ENCODE results near the gene LAMC2. TPM values are rescaled to one million over a fixed set of nuclear protein-coding genes. Genes with fewer than 3 reads are reported as not detected.

LAMC2 gene
- total RNA-seq, 5 donors from 2014 or later (not counting 1 experiment from before 2014, with no cell fraction given): 0.03 to 0.15 (median 0.09) TPM; not detected in 2

DNA sequence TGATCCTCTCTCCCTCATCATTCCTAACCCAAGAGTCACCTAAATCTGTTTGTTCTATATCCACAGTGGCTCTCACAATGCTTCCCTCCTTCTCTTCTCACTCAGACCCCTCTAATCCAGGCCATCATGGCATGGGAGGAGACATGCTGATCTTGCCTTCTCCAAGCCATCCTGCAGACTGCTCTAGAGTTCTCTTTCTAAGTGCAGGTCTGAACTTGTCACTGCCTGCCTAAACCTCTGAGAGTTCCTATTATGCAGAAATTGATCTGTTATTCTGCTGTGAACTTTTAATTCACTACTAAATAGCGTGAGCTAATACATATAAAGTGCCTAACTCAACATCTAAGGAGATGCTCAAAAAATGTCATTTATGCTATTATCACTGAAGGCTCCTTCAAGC, 26.8 kb downstream of the LAMC2 start:
- ChIA-PET CTCF (no interaction called here), POLR2A (no interaction called here)
- Mint-ChIP-seq H3K27me3 (peaks cover 14 to 16% of the 10 kb centered on the region in 2 donors), H3K27ac (no peak overlapping the region), H3K9me3 (no peaks in the 10 kb centered on the region), H3K4me3 (no peak overlapping the region), H3K36me3 (no peaks in the 10 kb centered on the region), H3K4me1 (peaks cover 0 to 27% (median 4%) of the 10 kb centered on the region in 3 donors)
- no peak for DNase-seq
- H3K36me3 ChIP-seq (ENCODE audit: control insufficient read depth in 2 of 2, extremely low read depth in 1 of 2, insufficient read depth in 1 of 2, low read length in 1 of 2): no peaks in the 10 kb centered on the region
- H3K4me3 ChIP-seq (ENCODE audit: control insufficient read depth in 1 of 2, extremely low read depth in 1 of 2, low read length in 1 of 2): no peak overlapping the region
- no peak for ATAC-seq (replicated peaks in 1 of 4)
- H3K27me3 ChIP-seq (replicated peaks in 1 of 2; ENCODE audit: control insufficient read depth in 2 of 2, extremely low read depth in 1 of 2, insufficient read depth in 2 of 2, low read length in 1 of 2): peaks cover 0 to 2% of the 10 kb centered on the region in 2 experiments
- H3K9me3 ChIP-seq: no peaks in the 10 kb centered on the region
- no CpG with 5 or more reads among the region's 1 CpG for WGBS (ENCODE audit: insufficient coverage)
- H3K4me1 ChIP-seq (ENCODE audit: control insufficient read depth in 1 of 2, extremely low read depth in 1 of 2, insufficient read depth in 2 of 2, low read length in 2 of 2): no peaks in the 10 kb centered on the region
- no peak overlapping the region for H3K27ac ChIP-seq (ENCODE audit: low read length)

DNA sequence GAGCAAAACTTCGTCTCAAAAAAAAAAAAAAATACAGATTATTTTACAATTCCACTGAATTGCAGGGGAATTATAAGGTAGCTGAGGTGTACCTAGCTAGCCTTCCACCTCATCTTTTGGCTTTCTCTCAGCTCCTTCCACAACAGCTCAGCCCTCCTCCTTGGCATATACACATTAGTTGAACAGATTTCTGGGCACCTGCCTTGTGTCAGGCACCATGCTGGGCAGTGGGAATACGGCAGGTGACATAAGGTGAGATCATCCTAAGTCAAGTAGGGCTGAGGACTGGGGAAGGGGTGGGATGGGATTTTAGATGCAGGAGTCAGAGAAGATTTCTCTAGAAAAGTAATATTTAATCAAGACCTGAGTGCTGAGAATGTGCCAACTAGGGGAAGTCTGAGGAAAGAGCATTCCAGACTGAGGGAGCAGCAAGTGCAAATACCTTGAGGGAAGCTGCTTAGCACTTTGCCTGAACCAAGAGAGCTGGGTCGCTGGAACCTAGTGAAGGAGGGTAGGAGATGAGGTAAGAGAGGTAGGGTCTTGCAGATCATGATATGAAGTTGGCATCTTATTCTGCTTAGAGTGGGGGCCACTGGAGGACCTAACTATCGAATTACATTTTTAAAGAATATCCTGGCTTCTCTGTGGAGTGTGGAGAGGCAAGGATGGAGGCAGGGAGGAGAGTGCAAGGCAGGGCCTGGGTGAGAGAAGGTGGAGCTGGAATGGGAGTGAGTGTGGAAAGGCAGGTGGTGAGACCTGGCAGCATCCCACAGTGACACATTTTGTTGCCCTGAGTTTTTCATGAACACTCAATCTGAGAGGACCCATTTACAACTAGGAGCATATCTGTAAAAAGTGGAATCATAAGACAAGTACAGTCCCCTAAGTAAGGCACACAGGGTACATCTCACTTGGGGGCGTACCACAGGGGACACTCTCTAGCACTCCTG, 28.2 kb downstream of the LAMC2 start:
- Histone ChIP-seq H3K36me3 (ENCODE audit: control insufficient read depth in 2 of 2, extremely low read depth in 1 of 2, insufficient read depth in 1 of 2, low read length in 1 of 2) (no peaks in the 10 kb centered on the region), H3K27me3 (replicated peaks in 1 of 2; ENCODE audit: control insufficient read depth in 2 of 2, extremely low read depth in 1 of 2, insufficient read depth in 2 of 2, low read length in 1 of 2) (peaks cover 0 to 2% of the 10 kb centered on the region in 2 experiments), H3K9me3 (no peaks in the 10 kb centered on the region), H3K27ac (ENCODE audit: low read length) (no peak overlapping the region), H3K4me1 (ENCODE audit: control insufficient read depth in 1 of 2, extremely low read depth in 1 of 2, insufficient read depth in 2 of 2, low read length in 2 of 2) (peaks cover 11 to 13% of the 10 kb centered on the region in 2 experiments), H3K4me3 (ENCODE audit: control insufficient read depth in 1 of 2, extremely low read depth in 1 of 2, low read length in 1 of 2) (no peak overlapping the region)
- H3K36me3 Mint-ChIP-seq: no peaks in the 10 kb centered on the region
- no peak overlapping the region for H3K27ac Mint-ChIP-seq
- ChIA-PET POLR2A (no interaction called here), CTCF (interaction anchor here in 1 of 2 donors (0.9 kb wide), 1 partner anchor 365 kb away, joined by 3 read pairs; no protein-coding TSS in a partner anchor)
- ATAC-seq (replicated peaks in 1 of 4): no peak
- no peak overlapping the region for H3K4me3 Mint-ChIP-seq
- DNase-seq: no peak
- peaks cover 13 to 36% (median 17%) of the 10 kb centered on the region in 3 donors for H3K4me1 Mint-ChIP-seq
- 95% methylated on average over 3 of the region's 5 CpGs for WGBS (ENCODE audit: insufficient coverage)
- H3K9me3 Mint-ChIP-seq: no peaks in the 10 kb centered on the region
- H3K27me3 Mint-ChIP-seq: peaks cover 14 to 16% of the 10 kb centered on the region in 2 donors

DNA sequence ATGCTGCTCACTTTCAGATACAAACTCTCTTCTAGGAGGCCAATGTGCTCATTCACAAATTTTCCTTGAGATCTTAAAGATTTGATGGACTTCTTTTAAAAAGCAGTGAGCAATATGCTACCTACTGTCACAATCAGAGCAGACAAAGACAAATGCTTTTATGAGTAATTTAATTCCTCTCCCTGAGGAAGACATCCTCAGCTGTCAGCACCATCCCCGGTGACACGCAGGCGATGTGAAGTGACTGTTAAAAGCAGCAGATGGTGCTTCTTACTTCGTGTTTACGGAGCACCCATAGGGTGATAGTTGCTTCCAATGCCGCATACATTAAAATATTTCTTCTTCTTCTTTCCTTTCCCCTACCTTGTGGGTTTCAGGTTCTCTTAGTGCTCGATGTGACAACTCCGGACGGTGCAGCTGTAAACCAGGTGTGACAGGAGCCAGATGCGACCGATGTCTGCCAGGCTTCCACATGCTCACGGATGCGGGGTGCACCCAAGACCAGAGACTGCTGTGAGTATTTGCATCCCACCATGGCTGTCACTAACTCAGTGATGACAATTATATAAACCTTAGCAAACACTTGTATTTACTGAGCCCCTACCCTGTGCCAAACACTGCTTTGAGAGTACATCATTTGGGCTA, 29.1 kb downstream of the LAMC2 start:
- H3K36me3 ChIP-seq (ENCODE audit: control insufficient read depth in 2 of 2, extremely low read depth in 1 of 2, insufficient read depth in 1 of 2, low read length in 1 of 2): no peaks in the 10 kb centered on the region
- ATAC-seq (replicated peaks in 1 of 4): no peak
- ChIA-PET CTCF (no interaction called here), POLR2A (no interaction called here)
- Mint-ChIP-seq H3K36me3 (no peaks in the 10 kb centered on the region), H3K9me3 (no peaks in the 10 kb centered on the region), H3K4me1 (peaks cover 21 to 45% (median 25%) of the 10 kb centered on the region in 3 donors), H3K4me3 (no peak overlapping the region), H3K27ac (no peak overlapping the region), H3K27me3 (peaks cover 13 to 16% of the 10 kb centered on the region in 2 donors)
- no peak overlapping the region for H3K27ac ChIP-seq (ENCODE audit: low read length)
- WGBS (ENCODE audit: insufficient coverage): 88% methylated on average over 4 of the region's 13 CpGs
- H3K4me3 ChIP-seq (ENCODE audit: control insufficient read depth in 1 of 2, extremely low read depth in 1 of 2, low read length in 1 of 2): no peak overlapping the region
- no peak for DNase-seq
- peaks cover 20% of the 10 kb centered on the region in 2 experiments for H3K4me1 ChIP-seq (ENCODE audit: control insufficient read depth in 1 of 2, extremely low read depth in 1 of 2, insufficient read depth in 2 of 2, low read length in 2 of 2)
- H3K27me3 ChIP-seq (replicated peaks in 1 of 2; ENCODE audit: control insufficient read depth in 2 of 2, extremely low read depth in 1 of 2, insufficient read depth in 2 of 2, low read length in 1 of 2): peaks cover 0 to 2% of the 10 kb centered on the region in 2 experiments
- no peaks in the 10 kb centered on the region for H3K9me3 ChIP-seq

DNA sequence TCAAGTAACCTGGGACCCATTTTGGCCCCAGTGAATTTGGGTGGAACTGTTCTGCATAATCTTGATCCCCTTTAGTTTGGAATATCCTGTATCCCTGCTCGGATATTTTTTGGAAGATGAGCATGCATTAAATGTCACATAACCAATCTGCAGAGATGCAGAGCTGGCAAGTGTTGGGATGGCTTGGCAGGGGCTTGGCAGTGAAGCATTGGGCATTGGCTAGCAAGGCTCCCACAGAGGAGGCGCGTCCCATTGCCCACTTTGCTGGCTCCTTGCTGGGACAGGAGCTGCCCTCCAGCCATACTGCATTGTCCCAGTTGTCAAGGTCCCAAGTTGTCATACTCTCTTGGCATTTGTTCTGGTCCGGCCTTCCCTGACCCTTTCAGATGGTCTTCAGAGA, 29.9 kb downstream of the LAMC2 start:
- Histone ChIP-seq H3K36me3 (ENCODE audit: control insufficient read depth in 2 of 2, extremely low read depth in 1 of 2, insufficient read depth in 1 of 2, low read length in 1 of 2) (no peaks in the 10 kb centered on the region), H3K27me3 (replicated peaks in 1 of 2; ENCODE audit: control insufficient read depth in 2 of 2, extremely low read depth in 1 of 2, insufficient read depth in 2 of 2, low read length in 1 of 2) (peaks cover 0 to 2% of the 10 kb centered on the region in 2 experiments), H3K27ac (ENCODE audit: low read length) (no peak overlapping the region), H3K9me3 (no peaks in the 10 kb centered on the region), H3K4me3 (ENCODE audit: control insufficient read depth in 1 of 2, extremely low read depth in 1 of 2, low read length in 1 of 2) (no peak overlapping the region), H3K4me1 (ENCODE audit: control insufficient read depth in 1 of 2, extremely low read depth in 1 of 2, insufficient read depth in 2 of 2, low read length in 2 of 2) (peaks cover 22 to 23% of the 10 kb centered on the region in 2 experiments)
- H3K27me3 Mint-ChIP-seq: peaks cover 13 to 16% of the 10 kb centered on the region in 2 donors
- ChIA-PET CTCF (no interaction called here), POLR2A (no interaction called here)
- no peak for ATAC-seq (replicated peaks in 1 of 4)
- WGBS (ENCODE audit: insufficient coverage): 94% methylated on average over 4 of the region's 4 CpGs
- H3K9me3 Mint-ChIP-seq: no peaks in the 10 kb centered on the region
- H3K36me3 Mint-ChIP-seq: no peaks in the 10 kb centered on the region
- H3K4me3 Mint-ChIP-seq: no peak overlapping the region
- no peak overlapping the region for H3K27ac Mint-ChIP-seq
- H3K4me1 Mint-ChIP-seq: peaks cover 21 to 48% (median 25%) of the 10 kb centered on the region in 3 donors
- DNase-seq: no peak

DNA sequence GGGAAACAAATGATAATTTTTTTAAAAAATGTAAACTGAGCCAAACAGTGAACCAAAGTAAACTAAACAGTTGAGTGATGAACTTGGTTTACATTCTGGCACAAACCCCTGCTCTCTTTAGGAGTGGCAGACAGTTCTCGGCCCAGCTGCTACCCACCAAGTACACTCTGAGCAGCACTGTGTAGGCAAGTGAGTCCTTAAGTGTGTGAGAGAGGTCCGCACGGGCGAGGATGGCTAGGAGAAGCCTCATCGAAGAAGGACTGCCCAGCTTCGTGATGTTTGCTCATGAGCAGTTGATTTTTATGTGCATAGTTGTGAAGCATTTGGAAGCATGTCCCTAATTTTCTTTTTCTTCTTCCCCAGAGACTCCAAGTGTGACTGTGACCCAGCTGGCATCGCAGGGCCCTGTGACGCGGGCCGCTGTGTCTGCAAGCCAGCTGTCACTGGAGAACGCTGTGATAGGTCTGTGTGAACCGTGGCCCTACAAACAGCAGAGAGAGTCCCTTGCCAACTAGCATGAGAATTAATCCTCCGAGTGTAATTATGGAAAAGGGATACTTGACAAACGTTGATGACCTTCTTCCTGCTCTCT, 32.1 kb downstream of the LAMC2 start:
- Mint-ChIP-seq H3K9me3 (no peaks in the 10 kb centered on the region), H3K27ac (no peak overlapping the region), H3K36me3 (no peaks in the 10 kb centered on the region), H3K4me1 (peaks cover 21 to 40% (median 25%) of the 10 kb centered on the region in 3 donors), H3K27me3 (peaks cover 4 to 6% of the 10 kb centered on the region in 2 donors), H3K4me3 (peak overlapping the region in 1 of 3 donors; percentile 38)
- H3K9me3 ChIP-seq: no peaks in the 10 kb centered on the region
- no peaks in the 10 kb centered on the region for H3K36me3 ChIP-seq (ENCODE audit: control insufficient read depth in 2 of 2, extremely low read depth in 1 of 2, insufficient read depth in 1 of 2, low read length in 1 of 2)
- DNase-seq (no peak), ATAC-seq (replicated peaks in 1 of 4) (no peak)
- ChIA-PET CTCF (no interaction called here), POLR2A (no interaction called here)
- no peak overlapping the region for H3K4me3 ChIP-seq (ENCODE audit: control insufficient read depth in 1 of 2, extremely low read depth in 1 of 2, low read length in 1 of 2)
- H3K27me3 ChIP-seq (replicated peaks in 1 of 2; ENCODE audit: control insufficient read depth in 2 of 2, extremely low read depth in 1 of 2, insufficient read depth in 2 of 2, low read length in 1 of 2): peaks cover 0 to 2% of the 10 kb centered on the region in 2 experiments
- H3K27ac ChIP-seq (ENCODE audit: low read length): no peak overlapping the region
- peaks cover 22 to 23% of the 10 kb centered on the region in 2 experiments for H3K4me1 ChIP-seq (ENCODE audit: control insufficient read depth in 1 of 2, extremely low read depth in 1 of 2, insufficient read depth in 2 of 2, low read length in 2 of 2)
- 90% methylated on average over 8 of the region's 14 CpGs for WGBS (ENCODE audit: insufficient coverage)

DNA sequence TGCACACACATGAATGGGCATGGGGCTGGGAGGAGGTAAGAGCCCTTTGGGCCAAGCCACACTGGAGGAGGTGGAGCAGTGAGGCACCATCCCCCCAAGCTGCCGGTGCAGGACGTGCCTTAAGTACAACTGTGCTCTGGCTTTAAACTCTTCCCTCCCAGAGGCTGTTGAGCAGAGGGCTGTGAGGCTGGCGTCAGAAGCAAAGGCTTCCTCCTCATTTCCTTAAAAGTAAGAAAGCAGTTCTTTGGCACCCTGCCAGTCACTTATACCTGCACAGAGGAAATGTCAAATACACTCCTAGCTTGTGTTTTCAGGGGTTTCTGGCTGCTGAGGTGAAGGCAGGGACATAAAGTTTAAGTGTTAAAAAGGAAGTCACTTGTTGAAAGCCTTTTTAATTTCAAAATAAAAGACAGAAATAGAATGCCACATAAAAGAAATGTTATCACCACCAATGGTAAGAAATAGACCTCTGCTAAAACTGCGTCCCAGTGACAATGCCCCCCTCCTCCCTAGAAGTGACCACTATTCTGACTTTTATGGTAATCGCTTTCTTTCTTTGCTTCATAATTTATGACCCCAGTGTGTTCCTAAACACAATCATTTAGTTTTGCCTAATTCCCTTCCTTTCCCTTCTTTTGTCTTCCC, 33.0 kb downstream of the LAMC2 start:
- peak; percentile 78 to 91 (median 88) for ATAC-seq (replicated peaks in 1 of 4)
- Mint-ChIP-seq H3K4me1 (peaks cover 21 to 40% (median 25%) of the 10 kb centered on the region in 3 donors), H3K9me3 (no peaks in the 10 kb centered on the region), H3K36me3 (no peaks in the 10 kb centered on the region), H3K4me3 (peak overlapping the region in 1 of 3 donors; percentile 38), H3K27ac (peak overlapping the region; percentile 36 to 44), H3K27me3 (peaks cover 3 to 6% of the 10 kb centered on the region in 2 donors)
- no peak overlapping the region for H3K27ac ChIP-seq (ENCODE audit: low read length)
- POLR2A ChIA-PET: no interaction called here
- CTCF ChIA-PET: interaction anchor here in 1 of 2 donors (1.2 kb wide), 1 partner anchor 10 kb away, joined by 3 read pairs; no protein-coding TSS in a partner anchor
- H3K9me3 ChIP-seq: no peaks in the 10 kb centered on the region
- peaks cover 22 to 23% of the 10 kb centered on the region in 2 experiments for H3K4me1 ChIP-seq (ENCODE audit: control insufficient read depth in 1 of 2, extremely low read depth in 1 of 2, insufficient read depth in 2 of 2, low read length in 2 of 2)
- peak; percentile 21 to 84 (median 62) for DNase-seq
- WGBS (ENCODE audit: insufficient coverage): 14% methylated on average over 2 of the region's 5 CpGs
- no peak overlapping the region for H3K4me3 ChIP-seq (ENCODE audit: control insufficient read depth in 1 of 2, extremely low read depth in 1 of 2, low read length in 1 of 2)
- H3K27me3 ChIP-seq (replicated peaks in 1 of 2; ENCODE audit: control insufficient read depth in 2 of 2, extremely low read depth in 1 of 2, insufficient read depth in 2 of 2, low read length in 1 of 2): peaks cover 0 to 2% of the 10 kb centered on the region in 2 experiments
- no peaks in the 10 kb centered on the region for H3K36me3 ChIP-seq (ENCODE audit: control insufficient read depth in 2 of 2, extremely low read depth in 1 of 2, insufficient read depth in 1 of 2, low read length in 1 of 2)

Measured in T-cell (primary cell).